ENCODE measurements around the gene PCSK1N.

- TF ChIP-seq CTCF (IDR thresholded peaks at IDR 0.05) (no peak), POLR2A (IDR thresholded peaks at IDR 0.05) (no peak)
Observed at GRCh38 chrX:48787505-48788443, 47.6 kb downstream of the PCSK1N start.

Data from thyroid gland (tissue), 4 donors.